CD4-positive, alpha-beta T cell (primary cell): ENCODE measurements around the gene FANCD2. TPM values are rescaled to one million over a fixed set of nuclear protein-coding genes. Genes with fewer than 3 reads are reported as not detected.
"Not testable (repeated sequence)": the region's sequence is repeated elsewhere in the genome, so short reads cannot be mapped to it uniquely, and the experiment has no call there.

Source experiments
- ATAC-seq: fragments of 200-7000 bp; cut with Tn5 transposase; one replicate; pipeline ENCODE4 v1.10.0; 2022; ENCODE audit warnings: mild to moderate bottlenecking; ENCODE audit not compliant: poor library complexity
- CTCF ChIA-PET: fragments of 350-600 bp; sonication (Branson Sonifier 250); formaldehyde crosslinking; loops from one replicate; lab custom pipeline; 2021; ENCODE audit warnings: antibody characterized with exemption, inconsistent platforms; lab: Charles Lee
- POLR2A ChIA-PET: fragments of 350-600 bp; sonication (Branson Sonifier 250); formaldehyde crosslinking; loops from one replicate; lab custom pipeline; 2021; ENCODE audit warnings: antibody characterized with exemption, inconsistent platforms; lab: Charles Lee
- DNase-seq, 14 experiments: peaks; one replicate each; pipeline ENCODE4 v3.0.0-alpha.2; 2013 to 2020; ENCODE audit warnings: mixed read lengths in 2 of 14
- H3K27ac ChIP-seq, 2 donors: one replicate each; pipeline versions ENCODE4 v1.5.1 to v1.7.0; 2013; ENCODE audit warnings: low read length in 2 of 2, low read depth in 1 of 2, mild to moderate bottlenecking in 1 of 2
- H3K27me3 ChIP-seq, 2 experiments: 1 replicate in 1 of 2; 2 replicates in 1 of 2; pipeline versions ENCODE4 v1.6.1 to v1.7.0; 2013; ENCODE audit warnings: low read length in 2 of 2, control low read depth in 1 of 2, mild to moderate bottlenecking in 1 of 2, moderate library complexity in 1 of 2; ENCODE audit not compliant: insufficient read depth in 2 of 2, control insufficient read depth in 1 of 2
- H3K36me3 ChIP-seq: one replicate; pipeline ENCODE4 v1.6.1; 2013; ENCODE audit warnings: low read length, control low read depth; ENCODE audit not compliant: insufficient read depth
- H3K4me1 ChIP-seq: one replicate; pipeline ENCODE4 v1.6.1; 2013; ENCODE audit warnings: low read length, control low read depth; ENCODE audit not compliant: insufficient read depth
- H3K4me3 ChIP-seq: one replicate; pipeline ENCODE4 v1.5.1; 2013; ENCODE audit warnings: mild to moderate bottlenecking, low read length, moderate library complexity
- H3K9me3 ChIP-seq, 2 experiments: 1 replicate in 1 of 2; 2 replicates in 1 of 2; pipeline versions ENCODE4 v1.6.1 to v1.7.0; 2013; ENCODE audit warnings: low read length in 2 of 2, mild to moderate bottlenecking in 2 of 2, control low read depth in 1 of 2, moderate library complexity in 1 of 2; ENCODE audit not compliant: control insufficient read depth in 1 of 2, insufficient read depth in 1 of 2
- H3K27ac Mint-ChIP-seq: one replicate; pipeline ENCODE4 v1.8.0; 2020; ENCODE audit warnings: mixed read lengths
- H3K27me3 Mint-ChIP-seq: one replicate; pipeline ENCODE4 v1.8.0; 2021; ENCODE audit warnings: mixed read lengths
- H3K36me3 Mint-ChIP-seq: one replicate; pipeline ENCODE4 v1.8.0; 2021; ENCODE audit warnings: low read depth, mixed read lengths
- H3K4me1 Mint-ChIP-seq: one replicate; pipeline ENCODE4 v1.8.0; 2021; ENCODE audit warnings: low read depth, mixed read lengths
- H3K4me3 Mint-ChIP-seq: one replicate; pipeline ENCODE4 v1.8.0; 2020; ENCODE audit warnings: mild to moderate bottlenecking, mixed read lengths
- H3K9me3 Mint-ChIP-seq: one replicate; pipeline ENCODE4 v1.8.0; 2020; ENCODE audit warnings: mixed read lengths
- intact Hi-C, 2 experiments: fragments of 100-400 bp; cut with DNase I in 1 of 2; cut with micrococcal nuclease in 1 of 2; formaldehyde crosslinking; loops; one replicate each; pipeline versions ENCODE4 v1.15.1 to v1.9.0; 2023 to 2025; cut with DNase I, micrococcal nuclease
- total RNA-seq, 174 experiments: library from RNA in 2 of 174; stranded (reverse) in 2 of 174; gene quantifications; one replicate each; pipeline ENCODE4 v1.2.3 and lab custom pipeline; 2021 to 2026
- TF ChIP-seq, protein P1 (sequence below): fragments of 200-600 bp; IDR thresholded peaks from one replicate; pipeline ENCODE4 v1.8.0; 2022; ENCODE audit warnings: antibody characterized with exemption, mild to moderate bottlenecking

Gene FANCD2
- total RNA-seq, 2 experiments from 2014 or later: 13.8 to 16.8 TPM

DNA sequence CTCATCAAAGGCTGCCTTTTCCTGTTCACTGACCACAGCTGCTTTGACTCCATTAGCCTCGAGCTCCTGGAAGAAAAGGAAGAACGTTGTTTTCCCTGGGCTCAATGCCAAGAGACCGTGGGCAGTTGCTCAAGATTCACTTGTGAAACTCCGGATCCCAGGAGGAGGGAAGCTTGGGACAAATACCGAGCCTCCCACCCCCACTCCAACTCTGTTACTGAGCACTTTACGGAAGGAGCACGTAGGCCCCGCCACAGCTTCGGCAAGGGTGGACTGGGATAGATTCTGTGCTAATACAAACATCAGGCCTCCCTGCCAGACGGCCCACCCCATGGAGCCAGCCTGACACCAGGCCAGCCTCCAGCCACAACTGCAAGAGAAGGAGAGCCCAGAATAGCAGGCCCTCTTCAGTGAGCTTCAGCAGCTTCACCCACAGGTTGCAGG lies 10.8 kb upstream of the FANCD2 start:
- Histone ChIP-seq H3K27ac (no peak overlapping the region), H3K9me3 (no peaks in the 10 kb centered on the region), H3K27me3 (peaks cover 3 to 5% of the 10 kb centered on the region in 2 experiments), H3K36me3 (peaks cover 16% of the 10 kb centered on the region), H3K4me1 (peaks cover 11% of the 10 kb centered on the region), H3K4me3 (no peak overlapping the region)
- no peak for ATAC-seq
- H3K4me3 Mint-ChIP-seq: no peak overlapping the region
- peaks cover 7% of the 10 kb centered on the region for H3K4me1 Mint-ChIP-seq
- TF ChIP-seq, protein P1, sequence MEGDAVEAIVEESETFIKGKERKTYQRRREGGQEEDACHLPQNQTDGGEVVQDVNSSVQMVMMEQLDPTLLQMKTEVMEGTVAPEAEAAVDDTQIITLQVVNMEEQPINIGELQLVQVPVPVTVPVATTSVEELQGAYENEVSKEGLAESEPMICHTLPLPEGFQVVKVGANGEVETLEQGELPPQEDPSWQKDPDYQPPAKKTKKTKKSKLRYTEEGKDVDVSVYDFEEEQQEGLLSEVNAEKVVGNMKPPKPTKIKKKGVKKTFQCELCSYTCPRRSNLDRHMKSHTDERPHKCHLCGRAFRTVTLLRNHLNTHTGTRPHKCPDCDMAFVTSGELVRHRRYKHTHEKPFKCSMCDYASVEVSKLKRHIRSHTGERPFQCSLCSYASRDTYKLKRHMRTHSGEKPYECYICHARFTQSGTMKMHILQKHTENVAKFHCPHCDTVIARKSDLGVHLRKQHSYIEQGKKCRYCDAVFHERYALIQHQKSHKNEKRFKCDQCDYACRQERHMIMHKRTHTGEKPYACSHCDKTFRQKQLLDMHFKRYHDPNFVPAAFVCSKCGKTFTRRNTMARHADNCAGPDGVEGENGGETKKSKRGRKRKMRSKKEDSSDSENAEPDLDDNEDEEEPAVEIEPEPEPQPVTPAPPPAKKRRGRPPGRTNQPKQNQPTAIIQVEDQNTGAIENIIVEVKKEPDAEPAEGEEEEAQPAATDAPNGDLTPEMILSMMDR: no peak
- peak in 1 of 14 experiments; percentile 30 for DNase-seq
- ChIA-PET CTCF (no interaction called here), POLR2A (no interaction called here)
- H3K9me3 Mint-ChIP-seq: no peaks in the 10 kb centered on the region
- peaks cover 20% of the 10 kb centered on the region for H3K36me3 Mint-ChIP-seq
- intact Hi-C loops: no loop called here
- H3K27ac Mint-ChIP-seq: no peak overlapping the region
- peaks cover 10% of the 10 kb centered on the region for H3K27me3 Mint-ChIP-seq

DNA sequence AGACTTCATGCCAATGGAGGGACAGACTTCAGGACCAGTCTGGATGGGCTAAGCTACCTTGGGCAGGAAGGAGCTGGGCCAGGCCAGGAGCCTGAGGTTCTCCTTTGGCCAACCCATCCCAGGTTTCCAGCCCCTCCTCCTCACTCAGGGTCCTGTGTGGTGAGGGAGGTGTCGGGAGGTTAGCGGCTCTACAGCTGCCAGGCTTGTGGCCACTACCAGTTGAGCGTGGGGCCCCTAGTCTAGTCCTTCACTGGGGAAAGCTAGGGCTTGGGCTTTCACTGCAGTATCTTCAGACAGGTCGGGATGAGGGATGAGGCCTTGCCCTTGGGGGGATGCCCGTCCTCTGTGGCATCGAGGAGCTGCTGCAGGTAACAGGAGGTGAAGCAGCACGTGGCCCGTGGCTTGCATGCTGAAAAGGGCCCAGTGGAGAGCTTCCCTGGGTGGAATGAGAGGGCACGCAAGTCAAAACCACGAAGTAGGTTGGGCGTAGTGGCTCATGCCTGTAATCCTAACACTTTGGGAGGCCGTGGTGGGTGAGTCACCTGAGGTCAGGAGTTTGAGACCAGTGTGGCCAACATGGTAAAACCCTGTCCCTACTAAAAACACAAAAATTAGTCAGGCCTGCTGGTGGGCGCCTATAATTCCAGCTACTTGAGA lies 8.5 kb upstream of the FANCD2 start:
- POLR2A ChIA-PET: no interaction called here
- Mint-ChIP-seq H3K4me3 (no peak overlapping the region), H3K36me3 (peaks cover 40% of the 10 kb centered on the region), H3K27ac (no peak overlapping the region), H3K9me3 (no peaks in the 10 kb centered on the region), H3K27me3 (no peaks in the 10 kb centered on the region), H3K4me1 (no peaks in the 10 kb centered on the region)
- DNase-seq (peak in 1 of 14 experiments; percentile 34), ATAC-seq (no peak)
- Histone ChIP-seq H3K36me3 (peaks cover 38% of the 10 kb centered on the region), H3K9me3 (no peaks in the 10 kb centered on the region), H3K27ac (no peak overlapping the region), H3K4me3 (no peak overlapping the region), H3K4me1 (no peaks in the 10 kb centered on the region), H3K27me3 (no peaks in the 10 kb centered on the region)
- TF ChIP-seq, protein P1: no peak
- intact Hi-C loops: no loop called here
- CTCF ChIA-PET: interaction anchor here (1.7 kb wide), 1 partner anchor 85 kb away, joined by 5 read pairs; no protein-coding TSS in a partner anchor

DNA sequence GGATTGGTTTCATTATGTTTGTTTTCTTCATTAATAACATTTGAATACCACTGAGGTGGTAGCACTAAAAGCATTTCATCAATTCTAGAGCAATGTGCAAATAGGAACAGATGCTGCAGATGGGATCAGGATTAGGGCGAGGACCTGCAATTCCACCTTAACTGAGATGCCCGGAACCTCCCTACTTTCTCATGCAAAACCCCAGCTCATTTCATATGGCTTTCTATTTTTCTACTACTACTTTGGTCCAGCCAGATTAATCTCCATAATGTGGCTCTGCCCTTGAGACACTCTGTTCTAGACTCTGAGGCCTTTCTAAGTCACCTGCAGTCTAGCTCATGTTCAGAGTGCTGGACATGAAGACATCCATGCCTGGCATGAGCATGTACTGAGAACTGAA lies 7.4 kb upstream of the FANCD2 start:
- H3K9me3 ChIP-seq, H3K4me1 ChIP-seq, intact Hi-C loops, H3K9me3 Mint-ChIP-seq, DNase-seq, H3K27me3 ChIP-seq, H3K4me3 Mint-ChIP-seq, ATAC-seq, H3K27me3 Mint-ChIP-seq, H3K27ac ChIP-seq, H3K4me1 Mint-ChIP-seq, H3K27ac Mint-ChIP-seq, H3K4me3 ChIP-seq, POLR2A ChIA-PET: not testable (repeated sequence)
- CTCF ChIA-PET: interaction anchor here (1.7 kb wide), 1 partner anchor 86 kb away, joined by 5 read pairs; no protein-coding TSS in a partner anchor
- peaks cover 49% of the 10 kb centered on the region for H3K36me3 Mint-ChIP-seq
- H3K36me3 ChIP-seq: peaks cover 49% of the 10 kb centered on the region
